HepG2 (cell line): ENCODE results near the gene DNAH8. TPM values are rescaled to one million over a fixed set of nuclear protein-coding genes. Genes with fewer than 3 reads are reported as not detected.

Experiments
- ATAC-seq: fragments of 200-7000 bp; cut with Tn5 transposase; 3 replicates; pipeline ENCODE4 v1.9.1; 2020; ENCODE audit warnings: mild to moderate bottlenecking, moderate library complexity
- BruUV-seq: library from RNA; stranded (reverse); fragments of 400-500 nt; replicated peaks from 2 replicates; lab custom pipeline; 2021; lab: Mats Ljungman, UMichigan
- CTCF ChIA-PET: fragments of 300-600 bp; formaldehyde crosslinking; extraction: SDS; loops from one replicate; lab custom pipeline; 2021; ENCODE audit warnings: low total read pairs, inconsistent platforms, low intra/inter-chr PET ratio; lab: Yijun Ruan, JAX
- POLR2A ChIA-PET: fragments of 350-600 bp; sonication (Branson Sonifier 250); formaldehyde crosslinking; loops from one replicate; lab custom pipeline; 2020; ENCODE audit warnings: antibody characterized with exemption, inconsistent platforms; lab: Yijun Ruan, JAX
- DNase-seq: peaks from one replicate; pipeline ENCODE4 v3.0.0-alpha.2; 2015; ENCODE audit warnings: low spot score
- FAIRE-seq: peaks from 3 replicates; lab custom pipeline; 2011; peaks lifted over from hg19 to GRCh38; lab: Jason Lieb, UNC
- H2AFZ ChIP-seq: one replicate; pipeline ENCODE4 v1.6.1; 2011; ENCODE audit warnings: low read length, inconsistent platforms
- H3K27ac ChIP-seq: fragments of 300-600 bp; 3 replicates; pipeline ENCODE4 v1.8.0; 2011; ENCODE audit warnings: mixed run types, mild to moderate bottlenecking, mixed read lengths, low read length, inconsistent platforms; ENCODE audit not compliant: insufficient read depth; ENCODE audit errors: extremely low read length
- H3K27me3 ChIP-seq, 2 experiments: fragments of 200-600 bp in 1 of 2; 2 replicates in 1 of 2; 3 replicates in 1 of 2; pipeline versions ENCODE4 v1.6.0 to v1.8.0; 2011; ENCODE audit warnings: low read length in 2 of 2, mild to moderate bottlenecking in 2 of 2, moderate library complexity in 2 of 2, inconsistent platforms in 1 of 2; ENCODE audit not compliant: insufficient read depth in 2 of 2, control insufficient read depth in 1 of 2
- H3K36me3 ChIP-seq, 2 experiments: fragments of 200-600 bp in 1 of 2; replicated peaks in 1 of 2; 2 replicates in 1 of 2; 3 replicates in 1 of 2; pipeline versions ENCODE4 v1.5.1 to v1.8.0; 2011; ENCODE audit warnings: low read length in 2 of 2, inconsistent platforms in 1 of 2; ENCODE audit not compliant: insufficient read depth in 2 of 2, control insufficient read depth in 1 of 2
- H3K4me1 ChIP-seq: 2 replicates; pipeline ENCODE4 v1.5.1; 2012; ENCODE audit warnings: low read length, inconsistent platforms; ENCODE audit not compliant: insufficient read depth
- H3K4me2 ChIP-seq: 2 replicates; pipeline ENCODE4 v1.6.0; 2011; ENCODE audit warnings: low read depth, low read length, inconsistent platforms
- H3K4me3 ChIP-seq, 3 experiments: fragments of 200-600 bp in 1 of 3; sonication (generic), shearing (Covaris generic) in 1 of 3; replicated peaks in 1 of 3; 2 replicates each; pipeline ENCODE4 v1.5.1; 2011 to 2016; ENCODE audit warnings: low read length in 3 of 3, inconsistent platforms in 2 of 3, low read depth in 2 of 3, mild to moderate bottlenecking in 2 of 3, control low read depth in 1 of 3, mixed read lengths in 1 of 3; ENCODE audit not compliant: insufficient read depth in 1 of 3
- H3K79me2 ChIP-seq: one replicate; pipeline ENCODE4 v1.6.1; 2011; ENCODE audit warnings: low read length, inconsistent platforms; ENCODE audit not compliant: insufficient read depth
- H3K9ac ChIP-seq: 2 replicates; pipeline ENCODE4 v1.6.0; 2011; ENCODE audit warnings: mild to moderate bottlenecking, low read depth, low read length, inconsistent platforms; ENCODE audit not compliant: insufficient read depth
- H3K9me3 ChIP-seq: 2 replicates; pipeline ENCODE4 v1.5.1; 2012; ENCODE audit warnings: mild to moderate bottlenecking, low read length
- H4K20me1 ChIP-seq: 2 replicates; pipeline ENCODE4 v1.6.0; 2011; ENCODE audit warnings: inconsistent platforms, mild to moderate bottlenecking, low read length, moderate library complexity; ENCODE audit not compliant: insufficient read depth
- HNRNPUL1 ChIP-seq: fragments of 200-400 bp; formaldehyde crosslinking; IDR thresholded peaks from 2 replicates; pipeline ENCODE4 v1.6.1; 2017; ENCODE audit warnings: low read depth, mild to moderate bottlenecking, low read length, moderate library complexity
- HOXA9 ChIP-seq: sonication (generic); formaldehyde crosslinking; IDR thresholded peaks from 2 replicates; pipeline ENCODE4 v1.8.1; 2022; ENCODE audit warnings: missing genetic modification reagents, mild to moderate bottlenecking, moderate library complexity, borderline replicate concordance
- MAFF ChIP-seq: IDR thresholded peaks from 2 replicates; pipeline ENCODE4 v1.6.1; 2011; ENCODE audit warnings: low read depth, low read length, improper control_type of control experiment
- MYPOP ChIP-seq: sonication (generic); formaldehyde crosslinking; IDR thresholded peaks from 2 replicates; pipeline ENCODE4 v1.8.1; 2023; ENCODE audit warnings: mild to moderate bottlenecking, moderate library complexity, missing genetic modification reagents
- RELA ChIP-seq: sonication (generic); formaldehyde crosslinking; IDR thresholded peaks from 2 replicates; pipeline ENCODE4 v1.4.0; 2020; ENCODE audit warnings: missing genetic modification reagents
- ZBTB1 ChIP-seq: sonication (generic); formaldehyde crosslinking; IDR thresholded peaks from 2 replicates; pipeline ENCODE4 v1.4.0; 2020; ENCODE audit warnings: missing genetic modification reagents, borderline replicate concordance
- WGBS: methylation state at CpG from one replicate; pipeline ENCODE4 v1.1.6; 2017; ENCODE audit warnings: low lambda C conversion rate; 5-methylcytosine and 5-hydroxymethylcytosine counted together
- in situ Hi-C: cut with HindIII; loops from 2 replicates; pipeline ENCODE4 v1.10.0; 2017; ENCODE audit warnings: low pct_unique_long_range_greater_than_20kb; ENCODE audit not compliant: extremely low pct_ligation_motif_present
- intact Hi-C: fragments of 100-400 bp; cut with micrococcal nuclease; formaldehyde crosslinking; loops from one replicate; pipeline ENCODE4 v1.10.0; 2022; ENCODE audit not compliant: unreplicated experiment
- polyA plus RNA-seq, 8 experiments: library from polyadenylated mRNA; depleted of rRNA in 3 of 8; stranded (reverse) in 7 of 8; unstranded in 1 of 8; fragments of >200 nt; fragmentation: Illumina TruSeq in 4 of 8; extraction: Trizol in 4 of 8; gene quantifications; 2 replicates each; pipeline versions ENCODE4 v1.2.1 to v1.2.3, GENCODE V29; 2011 to 2016; ENCODE audit warnings: low read depth in 4 of 8, missing spikeins in 1 of 8, mixed read lengths in 1 of 8; ENCODE audit not compliant: insufficient read depth in 1 of 8
- total RNA-seq, 5 experiments: library from RNA; depleted of rRNA; stranded (reverse); fragments of >200 nt; fragmentation: Illumina TruSeq; extraction: Trizol; gene quantifications; 2 replicates each; pipeline ENCODE4 v1.2.3, GENCODE V29; 2016; ENCODE audit warnings: low read depth in 1 of 5

Gene DNAH8
- total and polyA plus RNA-seq, 2 of the 13 experiments (the other 11 are each of a cell fraction or from before 2014, with no cell fraction given), result not detected

- ChIA-PET CTCF (no interaction called here), POLR2A (no interaction called here)
- no peaks in the 10 kb centered on the region for H3K79me2 ChIP-seq
- no peaks in the 10 kb centered on the region for H3K4me1 ChIP-seq
- FAIRE-seq (no peak), DNase-seq (no peak), ATAC-seq (no peak)
- no peak overlapping the region for H3K27ac ChIP-seq
- H2AFZ ChIP-seq, result no peak overlapping the region
- in situ Hi-C loops, result loop anchor here (10.0 kb wide), 1 partner anchor 227 kb away; no protein-coding TSS in a partner anchor
- H3K9me3 ChIP-seq, result no peaks in the 10 kb centered on the region
- no peak overlapping the region for H3K4me3 ChIP-seq
- H3K9ac ChIP-seq, result no peak overlapping the region
- no peaks in the 10 kb centered on the region for H4K20me1 ChIP-seq
- H3K36me3 ChIP-seq, result no peaks in the 10 kb centered on the region
- BruUV-seq, result no TSS peak
- no peak overlapping the region for H3K4me2 ChIP-seq
- H3K27me3 ChIP-seq, result no peaks in the 10 kb centered on the region
- intact Hi-C loops, result no loop called here
- TF ChIP-seq MAFF (no peak), MYPOP (CRISPR knock-in tag) (no peak), ZBTB1 (CRISPR knock-in tag) (no peak), HNRNPUL1 (no peak)
- 26% methylated on average over 1 of the region's 3 CpGs for WGBS
These were observed 162.6 kb downstream of the DNAH8 start for GRCh38 chr6:38877721-38878120.

GRCh38 chr6:38882157-38882556, 167.0 kb downstream of the DNAH8 start:
- no peak overlapping the region for H3K4me3 ChIP-seq
- H3K4me2 ChIP-seq, result no peak overlapping the region
- ChIA-PET POLR2A (no interaction called here), CTCF (no interaction called here)
- DNase-seq (no peak), ATAC-seq (no peak), FAIRE-seq (no peak)
- no peak overlapping the region for H3K27ac ChIP-seq
- H3K36me3 ChIP-seq, result no peaks in the 10 kb centered on the region
- WGBS, result 59% methylated on average over 2 of the region's 2 CpGs
- intact Hi-C loops, result no loop called here
- H3K9ac ChIP-seq, result no peak overlapping the region
- no peaks in the 10 kb centered on the region for H3K79me2 ChIP-seq
- H2AFZ ChIP-seq, result no peak overlapping the region
- H4K20me1 ChIP-seq, result no peaks in the 10 kb centered on the region
- no TSS peak for BruUV-seq
- no peaks in the 10 kb centered on the region for H3K27me3 ChIP-seq
- TF ChIP-seq RELA (CRISPR knock-in tag), result no peak
- no peak for TF ChIP-seq HOXA9 (CRISPR knock-in tag)
- TF ChIP-seq MYPOP (CRISPR knock-in tag), result no peak
- H3K4me1 ChIP-seq, result no peaks in the 10 kb centered on the region
- in situ Hi-C loops, result no loop called here
- no peaks in the 10 kb centered on the region for H3K9me3 ChIP-seq
